ENCODE results near the gene PCBD1. TPM values are rescaled to one million over a fixed set of nuclear protein-coding genes. Genes with fewer than 3 reads are reported as not detected.

PCBD1 gene
- total RNA-seq, 1 experiment from 2014 or later = 39.7 TPM

GRCh38 chr10:70902661-70903261 lies 14.4 kb upstream of the PCBD1 start:
- TF ChIP-seq, protein P1, sequence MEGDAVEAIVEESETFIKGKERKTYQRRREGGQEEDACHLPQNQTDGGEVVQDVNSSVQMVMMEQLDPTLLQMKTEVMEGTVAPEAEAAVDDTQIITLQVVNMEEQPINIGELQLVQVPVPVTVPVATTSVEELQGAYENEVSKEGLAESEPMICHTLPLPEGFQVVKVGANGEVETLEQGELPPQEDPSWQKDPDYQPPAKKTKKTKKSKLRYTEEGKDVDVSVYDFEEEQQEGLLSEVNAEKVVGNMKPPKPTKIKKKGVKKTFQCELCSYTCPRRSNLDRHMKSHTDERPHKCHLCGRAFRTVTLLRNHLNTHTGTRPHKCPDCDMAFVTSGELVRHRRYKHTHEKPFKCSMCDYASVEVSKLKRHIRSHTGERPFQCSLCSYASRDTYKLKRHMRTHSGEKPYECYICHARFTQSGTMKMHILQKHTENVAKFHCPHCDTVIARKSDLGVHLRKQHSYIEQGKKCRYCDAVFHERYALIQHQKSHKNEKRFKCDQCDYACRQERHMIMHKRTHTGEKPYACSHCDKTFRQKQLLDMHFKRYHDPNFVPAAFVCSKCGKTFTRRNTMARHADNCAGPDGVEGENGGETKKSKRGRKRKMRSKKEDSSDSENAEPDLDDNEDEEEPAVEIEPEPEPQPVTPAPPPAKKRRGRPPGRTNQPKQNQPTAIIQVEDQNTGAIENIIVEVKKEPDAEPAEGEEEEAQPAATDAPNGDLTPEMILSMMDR (conservative IDR thresholded peaks at IDR 0.05) = no peak
- no peak for DNase-seq
- H3K36me3 Mint-ChIP-seq (ENCODE audit: insufficient read depth in 1 of 3, low read depth in 3 of 3) = no peaks in the 10 kb centered on the region
- no CpG with 5 or more reads among the region's 5 CpGs for WGBS (ENCODE audit: extremely low coverage, insufficient read length, low lambda C conversion rate)
- no peaks in the 10 kb centered on the region; the same call in 1 of the 2 replicates for H3K27me3 Mint-ChIP-seq (ENCODE audit: low read depth)
- Histone ChIP-seq H3K9me3 (ENCODE audit: control insufficient read depth, low read depth, low read length) (no peaks in the 10 kb centered on the region), H3K9ac (ENCODE audit: extremely low read depth, insufficient read length, low read length) (no peak overlapping the region), H3T11ph (ENCODE audit: low read length) (no peak overlapping the region), H3K4ac (ENCODE audit: low read depth, low read length) (no peak overlapping the region), H2BK5ac (ENCODE audit: insufficient read length, low read length) (no peak overlapping the region), H2AK5ac (ENCODE audit: insufficient read length, low read length) (no peak overlapping the region), H3K27me3 (ENCODE audit: insufficient read depth, low read length) (no peaks in the 10 kb centered on the region), H3K23ac (ENCODE audit: insufficient read length, low read depth, low read length) (no peak overlapping the region), H3K18ac (ENCODE audit: insufficient read length, low read depth, low read length) (no peak overlapping the region), H3K4me1 (ENCODE audit: insufficient read depth, low read length) (no peaks in the 10 kb centered on the region), H3K56ac (ENCODE audit: insufficient read length, low read depth, low read length) (no peak overlapping the region), H2BK20ac (ENCODE audit: low read depth, low read length, poor library complexity, severe bottlenecking) (no peak overlapping the region), H3K14ac (ENCODE audit: insufficient read depth, low read length) (no peak overlapping the region), H2BK12ac (ENCODE audit: insufficient read length, low read depth, low read length) (no peak overlapping the region), H4K5ac (ENCODE audit: insufficient read length, low read depth, low read length) (no peak overlapping the region), H3K27ac (ENCODE audit: insufficient read length, low read depth, low read length) (no peak overlapping the region), H4K91ac (ENCODE audit: insufficient read length, low read depth, low read length) (no peak overlapping the region), H2AFZ (ENCODE audit: low read length) (no peak overlapping the region), H2BK15ac (ENCODE audit: low read depth, low read length) (no peak overlapping the region), H4K20me1 (ENCODE audit: control insufficient read depth, insufficient read depth, insufficient read length) (no peaks in the 10 kb centered on the region), H3K79me1 (ENCODE audit: insufficient read depth, low read depth, low read length, poor library complexity, severe bottlenecking) (no peaks in the 10 kb centered on the region), H3K23me2 (ENCODE audit: insufficient read length, low read depth, low read length, poor library complexity, severe bottlenecking) (no peaks in the 10 kb centered on the region), H4K8ac (replicated peaks; ENCODE audit: insufficient read length, low read depth, low read length) (no peak overlapping the region), H3K79me2 (ENCODE audit: insufficient read depth, low read length) (no peaks in the 10 kb centered on the region), H2BK120ac (ENCODE audit: low read depth, low read length, poor library complexity, severe bottlenecking) (no peak overlapping the region), H3K4me2 (ENCODE audit: insufficient read depth, insufficient read length, low read length) (no peak overlapping the region)
- H3K4me1 Mint-ChIP-seq = peaks cover 9 to 14% of the 10 kb centered on the region in 2 experiments
- H3K27ac Mint-ChIP-seq = no peak overlapping the region
- H3K4me3 Mint-ChIP-seq = no peak overlapping the region
- H3K9me3 Mint-ChIP-seq = no peaks in the 10 kb centered on the region

All from H9 (cell line).